ENCODE data around the gene FUT7. TPM values are rescaled to one million over a fixed set of nuclear protein-coding genes. Genes with fewer than 3 reads are reported as not detected.
A peak's percentile ranks its signal among the peaks of the same experiment; 100 is the strongest.

FUT7 gene
- total and polyA plus RNA-seq, 9 of the 15 experiments (the other 6 are each of a cell fraction or from before 2014, with no cell fraction given), result not detected

GRCh38 chr9:137012694-137013570 lies 19.0 kb downstream of the FUT7 start (continued):
- TF ChIP-seq VEZF1 (CRISPR knock-in tag; IDR thresholded peaks at IDR 0.05) (no peak), TAF15 (IDR thresholded peaks at IDR 0.05; ENCODE audit: low read depth, low read length) (no peak), CREM (IDR thresholded peaks at IDR 0.05; ENCODE audit: low read depth) (no peak), ZNF444 (CRISPR knock-in tag; IDR thresholded peaks at IDR 0.05) (no peak), ZFP1 (CRISPR knock-in tag; IDR thresholded peaks at IDR 0.05) (no peak), KAT8 (IDR thresholded peaks at IDR 0.05; ENCODE audit: low read depth) (no peak), ZNF12 (CRISPR knock-in tag; IDR thresholded peaks at IDR 0.05) (no peak), RBM15 (IDR thresholded peaks at IDR 0.05; ENCODE audit: insufficient read depth, low read length) (no peak), BHLHE40 (IDR thresholded peaks at IDR 0.05; ENCODE audit: low read length) (peak; percentile 68), ARID3B (CRISPR knock-in tag; IDR thresholded peaks at IDR 0.05; ENCODE audit: borderline replicate concordance) (no peak), ZBTB2 (IDR thresholded peaks at IDR 0.05) (no peak), ZNF639 (CRISPR knock-in tag; conservative IDR thresholded peaks at IDR 0.05 in 1 of 2, IDR thresholded peaks at IDR 0.05 in 1 of 2) (no peak), PHF20 (IDR thresholded peaks at IDR 0.05; ENCODE audit: partially characterized antibody) (no peak), KLF6 (CRISPR knock-in tag; IDR thresholded peaks at IDR 0.05; ENCODE audit: borderline replicate concordance) (no peak), TAL1 (IDR thresholded peaks at IDR 0.05) (no peak), NR2C1 (IDR thresholded peaks at IDR 0.05) (no peak), NR2C1 (tag; IDR thresholded peaks at IDR 0.05) (no peak), RUNX1 (IDR thresholded peaks at IDR 0.05; ENCODE audit: low read depth) (no peak), E2F6 (IDR thresholded peaks at IDR 0.05; ENCODE audit: borderline replicate concordance in 1 of 2, extremely low read depth in 1 of 2, insufficient read depth in 1 of 2, insufficient read length in 1 of 2, low read depth in 1 of 2, low read length in 1 of 2, poor library complexity in 1 of 2, severe bottlenecking in 1 of 2) (peak; percentile 78 to 95), ARNT (IDR thresholded peaks at IDR 0.05) (no peak), RBM14 (IDR thresholded peaks at IDR 0.05; ENCODE audit: borderline replicate concordance, insufficient read depth, low read depth, low read length) (no peak)
